ENCODE results near the gene SOX5. TPM values are rescaled to one million over a fixed set of nuclear protein-coding genes. Genes with fewer than 3 reads are reported as not detected.
"Not testable (repeated sequence)": the region's sequence is repeated elsewhere in the genome, so short reads cannot be mapped to it uniquely, and the experiment has no call there.

SOX5 gene
- total RNA-seq, 2 donors from 2014 or later = 7.6 to 13.2 TPM

- intact Hi-C loops (cut with DNase I) = no loop called here
- ATAC-seq (no peak), DNase-seq (no peak)
Observed at GRCh38 chr12:23921099-23921856, 28.2 kb downstream of the SOX5 start.

GRCh38 chr12:23911574-23911973, 37.9 kb downstream of the SOX5 start:
- no peak for DNase-seq
- intact Hi-C loops (cut with DNase I) = no loop called here
- ATAC-seq = no peak

DNA sequence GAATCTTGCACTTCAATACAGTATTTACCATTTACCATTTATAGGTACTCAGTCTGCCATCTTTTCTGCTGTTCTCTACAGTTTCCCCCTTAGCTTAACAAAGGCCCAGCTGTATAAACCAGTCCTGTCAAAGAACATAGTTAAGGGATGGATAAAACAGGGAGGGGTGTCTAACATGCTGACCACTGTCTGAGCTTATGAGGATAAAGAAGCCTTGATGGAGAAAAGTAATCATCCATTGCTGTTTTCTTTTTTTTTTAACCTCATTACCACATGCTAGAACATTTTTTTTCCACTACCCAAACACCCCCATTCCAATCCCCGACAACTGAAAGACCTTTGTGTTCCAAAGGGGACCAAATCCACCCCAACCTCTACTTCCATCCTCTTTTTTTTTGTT, 39.9 kb downstream of the SOX5 start:
- DNase-seq = no peak
- no peak for ATAC-seq
- intact Hi-C loops (cut with DNase I) = no loop called here

GRCh38 chr12:23906329-23906728, 43.1 kb downstream of the SOX5 start:
- DNase-seq = peak; percentile 20
- intact Hi-C loops (cut with DNase I) = no loop called here

DNA sequence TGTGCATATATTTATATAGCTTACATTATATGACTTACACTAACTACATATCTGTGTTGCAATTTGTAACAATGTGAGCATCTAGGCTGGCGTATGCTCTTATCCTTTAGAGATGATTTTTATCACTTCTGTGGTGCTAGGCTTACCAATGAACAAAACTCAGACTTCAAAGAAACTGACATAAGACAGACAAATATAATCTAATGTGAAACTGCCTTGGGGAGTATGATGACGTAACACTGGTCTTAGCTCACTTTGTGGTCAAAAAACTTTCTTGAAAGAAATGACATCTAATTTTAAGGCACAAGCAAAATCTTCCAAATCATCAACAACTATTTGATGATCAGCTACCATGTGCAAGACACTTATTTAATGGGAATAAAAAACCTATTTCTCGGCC, 50.0 kb downstream of the SOX5 start:
- ATAC-seq (no peak), DNase-seq (no peak)
- intact Hi-C loops (cut with DNase I) = no loop called here

More at GRCh38 chr12:23906329-23906728, 43.1 kb downstream of the SOX5 start:
- ATAC-seq = peak in 1 of 2 donors; percentile 83

DNA sequence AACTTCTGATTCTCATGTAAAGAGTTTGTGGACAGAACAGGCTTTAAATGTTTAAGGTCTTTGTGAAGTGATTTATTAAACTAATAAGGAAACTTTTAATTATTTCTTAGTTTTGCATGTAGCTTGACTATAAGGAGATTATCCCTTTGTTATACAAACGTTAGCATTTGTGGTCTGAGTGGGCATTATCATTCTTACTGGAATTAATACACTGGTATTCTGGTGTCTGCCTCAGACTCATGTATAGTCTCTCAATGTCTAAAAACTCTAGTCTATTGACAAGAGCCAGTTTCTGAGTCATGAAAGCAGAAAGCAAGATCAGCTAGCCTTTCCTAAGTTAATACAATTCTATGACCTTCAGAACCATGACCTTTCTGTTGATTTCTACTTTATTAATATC, 51.3 kb downstream of the SOX5 start:
- intact Hi-C loops (cut with DNase I) = no loop called here
- ATAC-seq (no peak), DNase-seq (no peak)

DNA sequence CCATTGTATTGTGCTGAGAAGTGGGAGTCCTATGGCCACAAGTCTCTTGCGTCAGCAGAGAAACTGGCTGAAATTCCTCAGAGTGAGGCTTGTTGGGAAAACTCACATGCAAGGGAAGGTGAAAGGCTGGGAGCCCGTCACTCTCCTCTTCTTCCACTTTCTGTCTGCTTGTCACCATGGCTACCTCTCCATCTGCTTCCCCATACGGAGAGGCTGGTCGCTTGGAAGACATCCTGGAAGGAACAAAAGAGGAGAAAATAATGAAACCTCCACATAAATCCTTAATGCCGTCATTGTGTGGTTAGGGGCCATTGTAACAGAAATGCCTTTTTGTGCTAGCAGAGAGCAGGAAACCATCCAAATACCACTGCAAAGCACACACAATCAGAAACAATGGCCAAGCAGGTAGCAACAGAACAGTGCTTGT, 53.7 kb downstream of the SOX5 start:
- intact Hi-C loops (cut with DNase I) = no loop called here
- ATAC-seq (no peak), DNase-seq (no peak)

DNA sequence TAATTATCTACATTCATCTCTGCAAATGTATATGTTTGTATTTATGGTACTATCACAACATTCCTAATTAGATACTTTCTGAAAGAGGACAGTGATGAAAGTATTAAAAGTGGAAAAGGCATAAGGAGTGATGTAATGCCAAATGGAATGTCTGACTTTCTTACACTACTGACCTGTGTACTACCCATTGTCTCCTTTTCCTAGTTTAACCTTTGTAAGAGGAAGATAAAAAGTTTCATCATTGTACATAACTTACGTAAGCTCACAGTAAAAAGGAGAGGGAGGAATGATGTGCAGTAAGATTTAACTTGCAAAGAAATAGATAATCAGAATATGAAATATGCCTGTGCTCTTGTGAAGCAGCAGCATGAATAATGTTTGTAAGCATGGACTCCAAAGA, 55.9 kb downstream of the SOX5 start:
- ATAC-seq (no peak), DNase-seq (no peak)
- intact Hi-C loops (cut with DNase I) = no loop called here

GRCh38 chr12:23891115-23891514, 58.4 kb downstream of the SOX5 start:
- DNase-seq = no peak
- intact Hi-C loops (cut with DNase I) = no loop called here
- no peak for ATAC-seq

GRCh38 chr12:23889069-23889440, 60.4 kb downstream of the SOX5 start:
- ATAC-seq = no peak
- intact Hi-C loops (cut with DNase I) = no loop called here
- DNase-seq = no peak

DNA sequence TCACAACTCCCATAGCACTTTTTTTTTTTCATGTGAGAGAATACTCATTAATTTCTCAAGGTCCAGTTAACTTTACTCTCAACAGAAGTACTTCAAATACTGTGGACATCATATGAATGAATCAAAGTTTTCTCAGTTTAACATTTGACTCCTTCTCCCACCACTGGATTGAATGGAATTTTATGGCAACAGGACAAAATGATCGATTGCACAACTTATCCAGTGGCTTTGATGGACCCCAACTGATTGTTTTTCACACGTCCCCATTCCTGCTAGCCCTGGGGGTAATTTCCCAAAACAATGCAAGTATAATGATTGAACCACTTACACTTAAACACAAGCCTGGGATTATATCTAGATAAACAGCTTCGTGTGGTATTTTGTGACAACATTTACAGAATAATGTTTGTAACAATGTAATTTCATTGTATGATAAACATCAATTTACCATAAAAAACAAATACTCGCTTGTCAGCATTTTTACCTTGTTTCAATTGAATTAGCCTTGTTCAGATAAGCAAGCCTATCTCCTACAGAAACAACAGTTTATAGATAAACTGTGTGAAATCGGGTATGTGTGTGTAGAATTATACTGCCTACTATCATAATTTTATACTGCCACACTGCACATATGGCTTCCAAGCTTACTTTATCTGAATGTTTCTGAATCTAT, 60.9 kb downstream of the SOX5 start:
- ATAC-seq (no peak), DNase-seq (no peak)
- intact Hi-C loops (cut with DNase I) = no loop called here

- intact Hi-C loops (cut with DNase I) = no loop called here
- ATAC-seq (no peak), DNase-seq (no peak)
Observed at GRCh38 chr12:23887055-23887835, 62.2 kb downstream of the SOX5 start.

- no peak for ATAC-seq
- DNase-seq = no peak
- intact Hi-C loops (cut with DNase I) = no loop called here
Observed at GRCh38 chr12:23885394-23885793, 64.1 kb downstream of the SOX5 start.

DNA sequence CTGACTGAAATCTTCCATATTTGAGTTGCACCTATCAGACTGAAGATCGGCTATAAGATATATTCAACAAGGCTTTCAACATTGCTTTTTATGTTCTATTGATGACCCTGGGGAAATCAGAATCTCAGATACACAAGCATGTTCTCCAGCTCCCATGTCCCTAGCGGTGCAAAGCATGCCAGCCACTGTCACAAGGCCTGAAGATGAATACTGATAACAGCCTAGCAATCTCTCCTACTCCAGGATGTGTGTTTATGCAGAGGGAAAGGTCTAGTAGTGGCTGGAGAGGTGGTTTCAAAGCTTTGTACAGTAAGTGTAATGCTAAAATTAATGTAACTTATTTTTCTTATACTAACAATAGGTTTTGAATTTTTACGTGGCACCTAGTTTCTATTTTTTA, 64.6 kb downstream of the SOX5 start:
- ATAC-seq (no peak), DNase-seq (no peak)
- intact Hi-C loops (cut with DNase I) = no loop called here

- no peak for DNase-seq
- ATAC-seq = no peak
- intact Hi-C loops (cut with DNase I) = no loop called here
Observed at GRCh38 chr12:23880988-23881387, 68.5 kb downstream of the SOX5 start.

DNA sequence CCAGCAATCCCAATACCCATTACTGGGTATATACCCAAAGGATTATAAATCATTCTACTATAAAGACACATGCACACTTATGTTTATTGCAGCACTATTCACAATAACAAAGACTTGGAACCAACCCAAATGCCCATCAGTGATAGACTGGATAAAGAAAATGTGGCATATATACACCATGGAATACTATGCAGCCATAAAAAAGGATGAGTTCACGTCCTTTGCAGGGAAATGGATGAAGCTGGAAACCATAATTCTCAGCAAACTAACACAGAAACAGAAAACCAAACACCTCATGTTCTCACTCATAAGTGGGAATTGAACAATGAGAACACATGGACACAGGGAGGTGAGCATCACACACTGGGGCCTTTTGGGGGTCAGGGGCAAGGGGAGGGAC, 72.9 kb downstream of the SOX5 start:
- DNase-seq; intact Hi-C loops (cut with DNase I); ATAC-seq: not testable (repeated sequence)

- no peak for ATAC-seq
- no peak for DNase-seq
- intact Hi-C loops (cut with DNase I) = no loop called here
Observed at GRCh38 chr12:23867794-23868193, 81.7 kb downstream of the SOX5 start.

- intact Hi-C loops (cut with DNase I) = no loop called here
- ATAC-seq (no peak), DNase-seq (no peak)
Observed at GRCh38 chr12:23862701-23863100, 86.8 kb downstream of the SOX5 start.

DNA sequence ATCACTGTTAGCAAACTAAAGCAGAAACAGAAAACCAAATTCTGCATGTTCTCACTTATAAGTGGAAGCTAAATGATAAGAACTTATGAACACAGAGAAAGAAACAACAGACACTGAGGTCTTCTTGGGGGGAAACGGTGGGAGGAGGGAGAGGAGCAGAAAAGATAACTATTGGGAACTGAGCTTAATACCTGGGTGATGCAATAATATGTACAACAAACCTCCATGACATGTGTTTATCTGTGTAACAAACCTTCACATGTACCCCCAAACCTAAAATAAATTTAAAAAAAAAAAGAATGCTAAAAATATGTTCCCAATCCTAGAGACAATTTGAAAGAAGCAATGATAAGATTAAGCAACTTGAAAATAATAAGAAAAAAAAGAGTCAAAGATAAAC, 89.5 kb downstream of the SOX5 start:
- intact Hi-C loops (cut with DNase I) = no loop called here
- ATAC-seq (no peak), DNase-seq (no peak)

DNA sequence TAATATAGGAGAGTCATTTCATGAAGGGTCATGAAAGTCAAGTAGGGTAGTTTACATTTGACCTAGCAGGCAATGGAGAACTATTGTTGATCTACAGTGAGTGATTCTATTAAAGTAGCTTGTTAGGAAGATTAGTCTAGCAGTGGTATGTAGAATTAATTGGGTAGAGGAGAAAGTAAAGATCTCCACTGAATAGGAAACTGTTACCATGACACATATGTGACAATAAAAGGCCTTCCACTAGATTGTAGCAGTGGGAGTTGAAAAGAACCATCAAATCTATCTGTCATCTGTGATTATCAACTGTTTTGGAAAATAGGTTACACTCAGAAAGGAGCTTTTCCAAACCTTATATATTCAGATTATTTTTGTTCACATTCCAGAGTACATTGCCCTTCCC, 92.3 kb downstream of the SOX5 start:
- no peak for ATAC-seq
- intact Hi-C loops (cut with DNase I) = no loop called here
- no peak for DNase-seq

All from left cardiac atrium (tissue), 4 donors.